MM.1S (cell line): ENCODE data around the gene PARVB.

Experiments
- EZH2 ChIP-seq: fragments of 300-600 bp; sonication (generic); optimal IDR thresholded peaks from 2 replicates; pipeline ENCODE3; 2017; ENCODE audit warnings: low read depth, mild to moderate bottlenecking, antibody characterized with exemption, low read length, mixed read lengths
- TF ChIP-seq, protein P1 (sequence below): fragments of 300-600 bp; sonication (generic); IDR thresholded peaks from 2 replicates; pipeline ENCODE4 v1.5.1; 2016; ENCODE audit warnings: antibody characterized with exemption, low read length, mixed read lengths

DNA sequence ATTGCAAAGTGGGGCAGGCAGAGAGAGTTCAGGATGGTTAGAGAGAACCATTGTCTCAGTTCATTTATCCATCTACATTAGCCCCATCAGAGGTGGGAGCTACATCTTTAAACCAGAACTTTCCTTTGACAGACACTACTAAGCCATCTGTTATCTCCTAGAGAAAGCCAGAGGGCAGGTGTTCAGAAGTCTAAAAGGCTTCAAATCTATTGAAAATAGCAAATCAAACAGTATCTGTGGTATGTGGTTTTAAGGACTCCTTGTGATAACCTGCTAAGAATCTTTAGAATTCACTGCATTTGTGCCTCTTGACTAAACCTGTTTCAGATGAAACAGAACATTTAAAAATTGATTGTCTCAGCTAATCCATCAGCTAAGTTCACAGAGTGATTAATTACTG, 112.7 kb downstream of the PARVB start:
- TF ChIP-seq, protein P1, sequence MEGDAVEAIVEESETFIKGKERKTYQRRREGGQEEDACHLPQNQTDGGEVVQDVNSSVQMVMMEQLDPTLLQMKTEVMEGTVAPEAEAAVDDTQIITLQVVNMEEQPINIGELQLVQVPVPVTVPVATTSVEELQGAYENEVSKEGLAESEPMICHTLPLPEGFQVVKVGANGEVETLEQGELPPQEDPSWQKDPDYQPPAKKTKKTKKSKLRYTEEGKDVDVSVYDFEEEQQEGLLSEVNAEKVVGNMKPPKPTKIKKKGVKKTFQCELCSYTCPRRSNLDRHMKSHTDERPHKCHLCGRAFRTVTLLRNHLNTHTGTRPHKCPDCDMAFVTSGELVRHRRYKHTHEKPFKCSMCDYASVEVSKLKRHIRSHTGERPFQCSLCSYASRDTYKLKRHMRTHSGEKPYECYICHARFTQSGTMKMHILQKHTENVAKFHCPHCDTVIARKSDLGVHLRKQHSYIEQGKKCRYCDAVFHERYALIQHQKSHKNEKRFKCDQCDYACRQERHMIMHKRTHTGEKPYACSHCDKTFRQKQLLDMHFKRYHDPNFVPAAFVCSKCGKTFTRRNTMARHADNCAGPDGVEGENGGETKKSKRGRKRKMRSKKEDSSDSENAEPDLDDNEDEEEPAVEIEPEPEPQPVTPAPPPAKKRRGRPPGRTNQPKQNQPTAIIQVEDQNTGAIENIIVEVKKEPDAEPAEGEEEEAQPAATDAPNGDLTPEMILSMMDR = no peak
- TF ChIP-seq EZH2 = no peak
